ENCODE results near the gene PURB. TPM values are rescaled to one million over a fixed set of nuclear protein-coding genes. Genes with fewer than 3 reads are reported as not detected.

The PURB gene
- total RNA-seq, 1 donor from 2014 or later, result 11.4 TPM

DNA sequence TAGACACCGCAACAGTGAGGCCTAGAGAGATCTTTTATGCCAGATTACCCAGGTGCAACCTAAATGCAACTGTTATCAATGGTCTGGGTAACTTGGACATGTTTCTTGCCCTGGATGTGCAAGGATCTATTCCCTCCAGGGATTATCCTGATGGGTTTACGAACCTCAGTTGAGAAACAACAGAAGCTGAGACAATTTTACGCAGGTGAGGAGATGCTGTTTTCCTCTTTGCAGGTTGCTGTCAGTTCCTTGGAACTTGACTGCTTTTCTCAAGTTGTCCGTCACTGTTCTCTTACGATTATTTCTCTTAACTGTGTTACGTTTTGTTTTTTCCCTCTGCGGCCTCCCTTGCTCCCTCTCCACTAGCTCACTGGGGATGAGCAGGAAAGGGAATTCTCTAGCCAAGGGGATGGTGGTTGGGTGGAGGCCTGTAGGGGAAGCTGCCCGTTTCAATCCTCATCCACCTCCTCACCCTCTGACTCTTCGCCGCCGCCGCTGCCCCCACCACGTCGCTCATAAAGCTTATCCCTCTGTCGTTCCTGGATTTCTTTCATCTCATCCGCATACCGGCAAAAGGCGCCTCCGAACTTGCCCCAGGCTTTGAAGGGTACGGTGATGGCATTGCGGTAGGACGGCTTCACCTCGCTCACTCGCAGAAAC lies 1.2 kb downstream of the PURB start:
- Mint-ChIP-seq H3K4me1 (ENCODE audit: low read depth, unreplicated experiment) (peaks cover 23% of the 10 kb centered on the region), H3K9me3 (ENCODE audit: unreplicated experiment) (peaks cover 8% of the 10 kb centered on the region), H3K27me3 (ENCODE audit: unreplicated experiment) (peaks cover 10% of the 10 kb centered on the region), H3K27ac (ENCODE audit: unreplicated experiment) (peak overlapping the region; percentile 95), H3K36me3 (ENCODE audit: unreplicated experiment) (no peaks in the 10 kb centered on the region), H3K4me3 (ENCODE audit: unreplicated experiment) (peak overlapping the region; percentile 90)
- DNase-seq, result no peak
- TF ChIP-seq CTCF (IDR thresholded peaks at IDR 0.05; ENCODE audit: partially characterized antibody, unreplicated experiment), result no peak

DNA sequence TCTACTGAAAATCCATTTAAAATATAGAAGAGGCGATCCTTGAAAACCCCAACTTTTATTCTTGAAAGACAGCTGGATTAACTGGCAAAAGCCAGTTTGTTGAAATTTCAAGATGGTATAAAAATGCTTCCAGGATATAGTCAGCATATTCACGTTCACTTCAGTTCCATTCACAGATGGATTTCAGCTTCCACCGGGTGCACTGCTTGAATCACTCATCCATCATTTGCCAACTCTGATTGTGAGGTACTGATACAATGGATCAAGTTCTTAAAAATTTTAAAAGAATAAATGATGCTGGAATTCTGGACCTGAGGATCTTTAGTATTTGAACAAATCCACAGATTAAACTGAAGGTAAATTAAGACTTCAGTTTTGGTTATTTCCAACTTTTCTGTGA lies 2.4 kb downstream of the PURB start:
- peak overlapping the region; percentile 90 for H3K4me3 Mint-ChIP-seq (ENCODE audit: unreplicated experiment)
- no peak for DNase-seq
- no peak for TF ChIP-seq CTCF (IDR thresholded peaks at IDR 0.05; ENCODE audit: partially characterized antibody, unreplicated experiment)
- H3K9me3 Mint-ChIP-seq (ENCODE audit: unreplicated experiment), result peaks cover 7% of the 10 kb centered on the region
- peaks cover 23% of the 10 kb centered on the region for H3K4me1 Mint-ChIP-seq (ENCODE audit: low read depth, unreplicated experiment)
- H3K27ac Mint-ChIP-seq (ENCODE audit: unreplicated experiment), result no peak overlapping the region
- H3K27me3 Mint-ChIP-seq (ENCODE audit: unreplicated experiment), result peaks cover 10% of the 10 kb centered on the region
- no peaks in the 10 kb centered on the region for H3K36me3 Mint-ChIP-seq (ENCODE audit: unreplicated experiment)

- no peak for DNase-seq
- H3K9me3 Mint-ChIP-seq (ENCODE audit: unreplicated experiment), result peaks cover 5% of the 10 kb centered on the region
- peaks cover 23% of the 10 kb centered on the region for H3K4me1 Mint-ChIP-seq (ENCODE audit: low read depth, unreplicated experiment)
- no peak overlapping the region for H3K27ac Mint-ChIP-seq (ENCODE audit: unreplicated experiment)
- peaks cover 10% of the 10 kb centered on the region for H3K27me3 Mint-ChIP-seq (ENCODE audit: unreplicated experiment)
- H3K4me3 Mint-ChIP-seq (ENCODE audit: unreplicated experiment), result peak overlapping the region; percentile 84
- no peaks in the 10 kb centered on the region for H3K36me3 Mint-ChIP-seq (ENCODE audit: unreplicated experiment)
- TF ChIP-seq CTCF (IDR thresholded peaks at IDR 0.05; ENCODE audit: partially characterized antibody, unreplicated experiment), result no peak
These were observed 3.7 kb downstream of the PURB start for GRCh38 chr7:44881610-44882009.

- no peak for TF ChIP-seq CTCF (IDR thresholded peaks at IDR 0.05; ENCODE audit: partially characterized antibody, unreplicated experiment)
- H3K27me3 Mint-ChIP-seq (ENCODE audit: unreplicated experiment), result peaks cover 9% of the 10 kb centered on the region
- no peak for DNase-seq
- peaks cover 23% of the 10 kb centered on the region for H3K4me1 Mint-ChIP-seq (ENCODE audit: low read depth, unreplicated experiment)
- H3K36me3 Mint-ChIP-seq (ENCODE audit: unreplicated experiment), result no peaks in the 10 kb centered on the region
- peaks cover 5% of the 10 kb centered on the region for H3K9me3 Mint-ChIP-seq (ENCODE audit: unreplicated experiment)
- no peak overlapping the region for H3K27ac Mint-ChIP-seq (ENCODE audit: unreplicated experiment)
- H3K4me3 Mint-ChIP-seq (ENCODE audit: unreplicated experiment), result peak overlapping the region; percentile 84
These were observed 4.2 kb downstream of the PURB start for GRCh38 chr7:44881066-44881600.

GRCh38 chr7:44880317-44881018 lies 4.9 kb downstream of the PURB start:
- DNase-seq, result no peak
- Mint-ChIP-seq H3K9me3 (ENCODE audit: unreplicated experiment) (no peaks in the 10 kb centered on the region), H3K27me3 (ENCODE audit: unreplicated experiment) (peaks cover 3% of the 10 kb centered on the region), H3K4me1 (ENCODE audit: low read depth, unreplicated experiment) (peaks cover 18% of the 10 kb centered on the region), H3K36me3 (ENCODE audit: unreplicated experiment) (no peaks in the 10 kb centered on the region), H3K27ac (ENCODE audit: unreplicated experiment) (peak overlapping the region; percentile 39), H3K4me3 (ENCODE audit: unreplicated experiment) (peak overlapping the region; percentile 84)
- TF ChIP-seq CTCF (IDR thresholded peaks at IDR 0.05; ENCODE audit: partially characterized antibody, unreplicated experiment), result no peak

Measured in glutamatergic neuron (in vitro differentiated cells).